HG02938 (cell line): ENCODE measurements around the gene BMPR1A.
"Not testable (repeated sequence)": the region's sequence is repeated elsewhere in the genome, so short reads cannot be mapped to it uniquely, and the experiment has no call there.

Source experiments
- ATAC-seq: cut with Tn5 transposase; IDR thresholded peaks from one replicate; pipeline ENCODE4 v1.9.1; 2021; ENCODE audit warnings: mild to moderate bottlenecking, moderate library complexity; ENCODE audit not compliant: unreplicated experiment

BMPR1A gene

DNA sequence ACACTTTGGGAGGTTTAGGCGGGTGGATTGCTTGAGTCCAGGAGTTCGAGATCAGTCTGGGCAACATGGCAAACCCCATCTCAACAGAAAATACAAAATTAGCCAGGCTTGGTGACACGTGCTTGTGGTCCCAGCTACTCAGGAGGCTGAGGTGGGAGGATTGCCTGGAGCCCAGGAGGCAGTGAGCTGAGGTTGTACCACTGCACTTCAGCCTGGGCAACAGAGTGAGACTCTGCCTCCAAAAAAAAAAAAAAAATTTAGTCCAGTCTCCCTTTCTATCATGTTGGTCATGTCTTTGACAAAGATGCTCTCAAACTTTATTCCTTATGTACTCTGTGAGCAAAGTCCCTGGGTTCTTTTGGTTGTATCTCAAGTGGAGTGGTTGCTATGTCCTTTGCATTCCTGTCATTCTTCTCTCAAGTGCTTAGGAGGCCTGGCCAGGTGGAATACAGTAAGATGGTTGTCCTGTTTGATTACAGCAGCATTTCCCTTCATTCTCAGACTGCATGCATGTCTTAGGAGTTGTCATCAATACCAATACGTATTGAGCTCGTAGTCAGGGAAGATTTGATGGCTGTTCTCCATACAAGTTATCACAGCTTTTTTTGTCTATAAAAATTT lies 115.3 kb downstream of the BMPR1A start:
- no peak for ATAC-seq

GRCh38 chr10:86872757-86873156 lies 116.3 kb downstream of the BMPR1A start:
- ATAC-seq = no peak

GRCh38 chr10:86876748-86877147 lies 120.3 kb downstream of the BMPR1A start:
- ATAC-seq = no peak

- ATAC-seq = peak; percentile 77
Measured at GRCh38 chr10:86878983-86879713, 122.7 kb downstream of the BMPR1A start.

DNA sequence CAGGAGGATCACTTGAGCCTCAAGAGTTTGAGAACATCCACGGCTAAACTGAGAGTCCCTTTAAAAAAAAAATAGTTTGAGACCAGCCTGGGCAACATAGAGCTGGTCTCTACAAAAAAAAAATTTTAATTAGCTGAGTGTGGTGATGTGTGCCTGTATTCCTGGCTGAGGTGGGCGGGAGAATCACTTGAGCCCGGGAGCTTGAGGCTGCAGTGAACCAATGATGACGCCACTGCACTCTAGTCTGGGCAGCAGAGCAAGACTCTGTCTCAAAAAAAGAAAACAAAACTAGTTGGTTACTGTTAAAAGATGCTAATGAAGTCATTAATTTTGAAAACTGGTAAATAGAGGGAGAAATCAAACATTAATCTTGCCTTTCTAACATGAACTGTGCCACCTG lies 124.6 kb downstream of the BMPR1A start:
- ATAC-seq = no peak

DNA sequence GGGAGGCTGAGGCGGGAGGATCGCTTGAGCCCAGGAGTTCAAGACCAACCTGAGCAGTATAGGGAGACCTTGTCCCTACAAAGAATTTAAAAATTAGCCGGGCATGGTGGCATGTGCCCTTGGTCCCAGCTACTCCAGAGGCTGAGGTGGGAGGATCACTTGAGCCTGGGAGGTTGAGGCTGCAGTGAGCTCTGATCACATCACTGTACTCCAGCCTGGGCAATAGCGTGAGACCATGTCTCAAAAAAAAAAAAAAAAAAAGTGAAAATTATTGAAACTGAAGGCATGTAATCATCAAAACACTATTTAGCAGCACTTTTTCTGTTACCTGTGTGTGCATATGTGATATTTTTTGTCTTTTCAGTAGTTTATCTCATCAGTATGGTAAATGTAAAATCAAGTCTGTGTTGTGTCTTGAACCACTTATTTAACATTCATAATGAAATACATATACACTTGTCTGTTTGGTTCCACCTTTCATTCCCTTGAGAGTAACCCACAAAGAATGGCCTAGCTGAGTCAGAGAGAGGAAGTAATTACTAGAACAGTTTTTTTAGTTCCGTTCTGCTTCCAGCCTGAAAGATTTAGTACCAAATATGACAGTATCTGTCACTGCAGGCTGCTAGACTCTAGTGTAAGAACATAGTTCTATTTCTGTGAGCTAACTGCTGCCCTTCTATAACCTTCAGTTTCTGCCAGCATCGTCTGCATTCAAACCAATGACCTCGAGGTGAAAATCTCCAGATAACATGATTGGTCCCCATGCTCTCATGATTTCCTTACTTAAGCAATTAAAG lies 132.4 kb downstream of the BMPR1A start:
- ATAC-seq = peak; percentile 98

DNA sequence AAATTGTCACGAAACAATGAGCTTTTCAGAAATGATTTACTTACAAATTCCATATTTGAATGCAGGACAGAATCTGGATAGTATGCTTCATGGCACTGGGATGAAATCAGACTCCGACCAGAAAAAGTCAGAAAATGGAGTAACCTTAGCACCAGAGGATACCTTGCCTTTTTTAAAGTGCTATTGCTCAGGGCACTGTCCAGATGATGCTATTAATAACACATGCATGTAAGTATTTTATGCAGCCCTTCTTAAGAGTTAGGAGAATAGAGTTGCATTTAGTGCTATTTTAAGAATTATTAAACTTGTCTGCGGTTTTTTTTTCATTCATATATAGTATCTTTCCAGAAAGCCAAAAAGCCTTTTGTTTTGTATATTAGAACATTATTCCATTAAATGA lies 133.6 kb downstream of the BMPR1A start:
- ATAC-seq = no peak

GRCh38 chr10:86898511-86898910 lies 142.1 kb downstream of the BMPR1A start:
- ATAC-seq = no peak

DNA sequence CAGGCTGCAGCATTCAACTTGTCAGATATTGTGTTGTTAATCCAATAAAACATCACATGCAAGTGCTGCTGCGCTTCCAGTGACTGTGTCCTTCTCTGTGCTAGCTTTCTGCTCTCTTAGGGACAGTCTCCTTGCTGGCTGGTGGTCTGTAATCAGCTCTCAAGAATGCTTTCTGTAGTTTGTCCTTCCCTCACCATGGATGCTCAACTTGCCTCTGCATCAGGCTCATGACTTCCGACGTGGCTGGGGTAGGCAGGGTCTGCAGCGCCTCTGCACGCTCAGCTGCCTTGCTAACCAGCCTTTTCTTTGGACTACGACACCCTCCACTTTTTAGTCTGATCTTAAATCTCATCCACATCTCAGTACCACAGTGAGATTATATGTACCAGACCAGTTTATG lies 142.7 kb downstream of the BMPR1A start:
- no peak for ATAC-seq

DNA sequence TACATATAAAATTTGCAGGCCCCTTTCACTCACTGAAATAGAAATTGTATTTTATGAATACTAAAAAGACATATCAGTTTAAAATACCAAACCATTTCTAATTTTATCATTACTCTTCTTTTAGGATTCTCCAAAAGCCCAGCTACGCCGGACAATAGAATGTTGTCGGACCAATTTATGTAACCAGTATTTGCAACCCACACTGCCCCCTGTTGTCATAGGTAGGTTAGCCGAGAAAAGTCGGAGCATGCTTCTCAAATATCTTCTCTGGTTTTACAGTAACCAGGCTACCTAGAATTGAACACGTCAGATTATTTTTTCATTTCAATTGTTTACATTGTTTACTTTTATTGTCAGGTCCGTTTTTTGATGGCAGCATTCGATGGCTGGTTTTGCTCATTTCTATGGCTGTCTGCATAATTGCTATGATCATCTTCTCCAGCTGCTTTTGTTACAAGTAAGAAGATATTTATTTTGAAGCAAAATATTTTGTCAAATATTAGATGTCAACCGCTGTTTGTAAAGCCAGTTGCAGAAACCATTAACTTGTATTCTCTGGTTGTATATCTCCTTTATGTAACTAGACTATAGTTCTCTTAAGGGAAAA lies 143.4 kb downstream of the BMPR1A start:
- no peak for ATAC-seq

GRCh38 chr10:86900955-86901354 lies 144.5 kb downstream of the BMPR1A start:
- ATAC-seq = no peak

- ATAC-seq = no peak
Measured at GRCh38 chr10:86904600-86904999, 148.2 kb downstream of the BMPR1A start.

- ATAC-seq = no peak
Measured at GRCh38 chr10:86905429-86905828, 149.0 kb downstream of the BMPR1A start.

GRCh38 chr10:86914734-86915133 lies 158.3 kb downstream of the BMPR1A start:
- no peak for ATAC-seq

- ATAC-seq = no peak
Measured at GRCh38 chr10:86918022-86918471, 161.6 kb downstream of the BMPR1A start.

DNA sequence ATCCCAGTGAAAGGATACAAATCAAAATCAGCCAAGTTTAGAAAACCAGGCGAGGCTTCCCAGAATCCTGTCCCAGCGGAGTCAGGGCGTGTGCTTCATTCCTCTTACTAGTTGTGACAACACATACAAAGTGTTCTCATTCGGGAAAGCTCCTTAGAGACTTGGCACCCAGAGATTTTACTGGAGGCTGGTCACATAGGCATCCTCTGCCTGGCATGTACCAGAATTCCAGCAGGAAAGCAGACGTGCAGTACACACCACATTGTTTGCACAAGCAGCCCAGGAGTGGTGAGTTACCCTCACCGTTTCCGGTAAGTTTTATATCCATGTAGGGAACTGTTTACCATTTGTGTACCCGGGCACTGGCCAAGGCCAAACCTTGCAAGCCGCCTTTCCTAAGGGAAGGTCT lies 166.1 kb downstream of the BMPR1A start:
- ATAC-seq = no peak

DNA sequence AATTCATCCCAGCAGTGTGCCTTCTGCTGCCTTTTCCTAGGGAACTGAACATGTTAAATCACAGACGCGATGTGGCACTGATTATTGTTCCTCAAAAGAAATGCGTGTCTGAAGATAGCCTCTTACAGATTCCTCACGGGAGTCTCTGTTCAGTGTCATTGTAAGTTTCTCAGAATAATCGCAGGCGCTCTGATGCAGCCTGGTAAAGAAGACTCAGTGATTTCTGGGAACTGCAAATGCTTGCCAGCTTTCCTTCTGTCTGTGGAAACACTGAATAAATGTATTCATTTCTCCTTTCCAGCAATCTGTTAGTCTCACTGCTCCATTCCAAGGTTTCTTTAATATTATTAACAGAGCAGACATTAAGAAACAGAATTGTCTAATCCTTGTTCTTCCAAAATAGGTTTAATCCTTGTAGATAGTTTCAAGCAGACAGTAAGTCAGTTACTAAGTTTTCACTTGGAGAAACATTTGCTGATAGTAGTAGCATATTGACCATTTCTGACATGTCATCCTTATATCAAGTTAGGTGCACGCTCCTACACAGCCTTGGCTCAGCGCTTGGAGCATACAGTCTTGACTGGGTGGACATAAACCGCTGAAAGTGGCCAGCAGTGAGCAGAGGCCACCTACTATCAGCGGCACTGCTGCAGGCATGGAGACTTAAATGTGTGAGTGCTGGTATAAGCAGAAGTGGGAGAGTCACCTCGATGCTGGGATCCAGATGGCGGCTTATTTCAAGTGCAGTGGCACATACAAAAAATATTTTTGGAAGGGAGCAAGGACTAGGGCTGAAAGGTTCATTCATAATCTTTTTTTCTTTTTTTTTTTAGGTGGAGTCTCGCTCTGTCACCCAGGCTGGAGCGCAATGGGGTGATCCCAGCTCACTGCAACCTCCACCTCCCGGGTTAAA lies 173.3 kb downstream of the BMPR1A start:
- no peak for ATAC-seq

- ATAC-seq = no peak
Measured at GRCh38 chr10:86931872-86932271, 175.5 kb downstream of the BMPR1A start.

- ATAC-seq = no peak
Measured at GRCh38 chr10:86932674-86933073, 176.3 kb downstream of the BMPR1A start.

DNA sequence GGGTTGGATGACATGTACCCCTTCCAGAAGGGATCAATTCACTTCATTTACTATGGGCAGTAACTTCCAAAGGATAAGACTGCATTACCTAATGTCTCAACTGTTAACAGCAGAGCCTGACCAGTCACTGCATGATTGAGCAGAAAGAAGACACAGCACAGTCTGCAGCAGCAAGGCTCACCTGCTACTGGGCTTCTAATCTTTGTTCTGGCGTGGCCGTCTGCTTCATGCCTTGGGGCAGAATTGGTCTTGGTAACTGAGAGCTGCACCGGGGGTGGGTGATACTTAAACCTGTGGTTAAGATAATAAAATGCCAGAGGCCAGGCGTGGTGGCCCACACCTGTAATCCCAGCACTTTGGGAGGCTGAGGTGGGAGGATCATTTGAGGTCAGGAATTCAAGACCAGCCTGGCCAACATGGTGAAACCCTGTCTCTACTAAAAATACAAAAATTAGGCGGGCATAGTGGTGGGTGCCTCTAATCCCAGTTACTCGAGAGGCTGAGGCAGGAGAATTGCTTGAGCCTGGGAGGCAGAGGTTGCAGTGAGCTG lies 177.8 kb downstream of the BMPR1A start:
- ATAC-seq = not testable (repeated sequence)
